GM19240 (cell line): ENCODE measurements around the gene AFF3.
"Not testable (repeated sequence)": the region's sequence is repeated elsewhere in the genome, so short reads cannot be mapped to it uniquely, and the experiment has no call there.

Source experiments
- DNase-seq: peaks from one replicate; pipeline ENCODE4 v3.0.0; 2011; ENCODE audit warnings: low spot score; ENCODE audit not compliant: insufficient read length

AFF3 gene

GRCh38 chr2:100108648-100109020 lies 33.8 kb downstream of the AFF3 start:
- not testable (repeated sequence) for DNase-seq

DNA sequence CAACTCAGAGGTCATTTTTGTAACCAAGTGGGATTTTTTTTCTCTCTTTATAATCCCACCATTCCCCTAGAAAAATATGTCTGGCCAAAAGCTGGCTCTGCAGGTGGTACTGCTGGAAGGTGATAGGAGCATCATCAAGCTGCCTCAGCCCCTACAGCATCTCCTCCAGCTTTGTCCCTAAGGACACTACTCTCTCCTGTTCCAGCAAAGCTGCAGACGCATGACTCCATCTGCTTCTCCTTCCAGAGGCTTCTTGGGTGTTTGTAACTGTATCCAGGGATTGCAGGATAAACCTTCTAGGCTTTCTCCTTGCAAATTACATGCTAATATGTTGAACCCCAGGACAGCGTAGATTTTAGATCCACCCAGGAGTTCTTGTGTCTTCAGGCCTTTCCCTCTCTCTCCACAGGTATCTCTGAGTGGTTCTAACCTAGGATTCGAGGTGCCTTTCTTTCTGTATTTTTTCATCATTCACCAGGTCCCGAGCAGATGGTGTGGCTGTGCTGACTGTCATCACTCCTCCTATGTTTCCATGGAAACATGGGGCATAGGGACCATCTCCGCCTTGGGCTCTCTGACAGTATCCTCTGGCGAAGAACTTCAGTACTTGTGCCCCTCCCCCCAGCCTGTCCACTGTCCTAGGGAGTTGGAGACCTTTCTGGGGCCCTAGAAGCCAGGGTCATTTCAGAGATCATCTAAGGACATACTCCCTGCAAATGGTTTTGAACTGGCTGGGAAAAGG lies 34.3 kb downstream of the AFF3 start:
- no peak for DNase-seq

- no peak for DNase-seq
These were observed 35.0 kb downstream of the AFF3 start for GRCh38 chr2:100107440-100107839.

DNA sequence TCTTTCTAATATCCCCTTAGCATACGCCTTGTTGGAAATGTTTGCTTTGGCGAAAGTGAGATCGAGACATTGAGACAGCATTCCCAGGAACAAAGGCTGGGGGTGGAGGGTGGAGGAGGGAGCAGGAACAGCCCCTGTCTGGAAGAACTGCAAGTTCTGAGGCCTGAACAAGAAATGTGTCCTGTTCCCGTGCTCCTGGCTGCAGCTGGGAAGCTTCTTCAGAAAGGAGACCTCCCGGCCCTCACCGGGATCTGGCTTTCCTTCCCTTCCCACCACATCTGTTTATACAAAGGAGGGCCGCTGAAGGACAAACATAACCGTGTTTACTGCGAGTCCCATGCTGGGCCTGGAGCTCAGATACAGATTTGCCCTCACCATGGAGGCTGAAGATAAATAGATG lies 35.9 kb downstream of the AFF3 start:
- DNase-seq = no peak

- no peak for DNase-seq
These were observed 36.7 kb downstream of the AFF3 start for GRCh38 chr2:100105678-100106054.

- no peak for DNase-seq
These were observed 37.4 kb downstream of the AFF3 start for GRCh38 chr2:100104718-100105677.

DNA sequence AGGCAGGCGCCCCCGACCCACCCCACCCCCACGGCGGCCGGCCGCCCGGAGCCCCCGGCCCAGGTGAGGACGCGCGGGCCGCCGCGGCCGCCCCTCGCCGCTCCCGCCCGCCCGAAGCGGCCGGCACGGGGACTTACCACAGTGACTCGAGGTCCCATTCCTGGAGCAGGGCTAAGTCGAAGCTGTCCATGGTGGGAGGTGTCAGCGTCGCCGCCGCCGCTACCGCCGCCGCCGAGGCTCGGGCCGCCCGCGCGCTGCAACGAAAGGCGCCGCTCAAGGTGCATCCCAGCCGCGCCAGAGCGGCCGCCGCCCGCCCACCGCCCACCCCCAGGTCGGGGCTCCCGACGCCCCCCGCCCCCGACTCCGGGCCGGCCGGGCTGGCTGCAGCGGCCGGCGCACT lies 38.1 kb downstream of the AFF3 start:
- not testable (repeated sequence) for DNase-seq

DNA sequence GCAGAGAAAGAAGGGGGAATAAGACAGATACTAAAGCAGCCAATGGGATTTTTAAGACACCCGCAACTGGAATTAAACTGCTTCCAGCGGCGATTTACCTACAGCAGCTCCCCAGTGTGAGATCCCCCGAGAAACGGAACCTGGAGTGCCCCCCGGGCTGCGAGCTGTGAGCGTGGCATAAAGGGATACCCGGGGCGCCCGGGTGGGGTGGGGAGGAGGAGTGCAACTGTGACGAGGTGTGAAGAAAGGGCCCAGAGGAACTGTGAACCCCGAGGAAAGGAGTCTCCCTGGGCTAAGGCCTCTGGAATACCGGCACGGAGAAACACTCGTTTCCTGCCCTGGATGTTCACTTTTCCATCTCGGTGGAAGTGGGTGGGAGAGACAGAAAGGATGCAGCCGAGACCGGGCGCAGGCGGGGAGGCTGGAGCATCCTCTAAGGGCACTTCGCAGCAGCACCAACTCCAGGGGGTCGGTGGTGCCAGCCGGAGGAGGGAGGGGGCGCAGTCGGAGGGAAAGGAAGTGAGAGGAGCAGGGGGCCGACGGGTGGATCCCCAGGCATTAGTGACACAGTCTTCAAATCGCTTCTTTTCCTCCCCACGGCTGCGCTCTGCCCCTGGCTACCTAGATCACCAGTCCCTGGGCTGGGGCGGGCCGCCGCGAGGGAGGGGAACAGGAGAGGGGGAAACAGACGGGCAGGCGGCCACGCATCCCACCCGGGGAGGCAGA lies 38.7 kb downstream of the AFF3 start:
- not testable (repeated sequence) for DNase-seq

DNA sequence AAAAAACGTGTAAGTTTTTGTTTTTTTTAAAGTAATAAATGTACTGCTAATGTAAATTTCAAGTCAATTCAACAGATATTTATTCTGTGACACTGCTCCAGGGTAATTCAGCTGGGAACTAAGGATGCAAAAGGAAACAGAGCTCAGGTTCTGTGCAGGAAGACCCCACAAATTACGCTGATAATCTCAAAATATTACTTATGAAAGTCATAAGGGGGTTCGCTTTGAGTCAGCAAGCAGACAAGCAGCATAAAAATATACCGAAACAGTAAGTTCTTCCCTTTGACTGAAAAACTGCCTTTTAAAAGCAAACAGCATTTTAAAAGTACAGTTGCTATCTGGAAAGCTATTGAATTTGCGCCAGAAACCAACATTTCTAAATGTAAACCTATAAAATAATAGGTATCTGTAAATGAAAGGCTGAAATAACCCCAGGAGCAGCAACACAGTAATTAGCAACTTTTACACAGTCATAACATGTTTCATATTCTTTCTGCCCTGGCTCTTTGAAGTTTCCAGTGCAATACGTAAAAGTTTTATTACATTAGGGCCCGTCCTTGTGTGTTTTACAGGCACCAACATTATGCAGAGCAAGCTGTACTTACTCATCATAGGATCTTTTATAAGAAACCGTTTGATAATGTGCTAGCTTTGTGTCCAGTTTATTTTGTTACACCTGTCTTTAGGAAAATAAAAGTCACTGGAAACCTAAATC lies 39.8 kb downstream of the AFF3 start:
- DNase-seq = not testable (repeated sequence)

DNA sequence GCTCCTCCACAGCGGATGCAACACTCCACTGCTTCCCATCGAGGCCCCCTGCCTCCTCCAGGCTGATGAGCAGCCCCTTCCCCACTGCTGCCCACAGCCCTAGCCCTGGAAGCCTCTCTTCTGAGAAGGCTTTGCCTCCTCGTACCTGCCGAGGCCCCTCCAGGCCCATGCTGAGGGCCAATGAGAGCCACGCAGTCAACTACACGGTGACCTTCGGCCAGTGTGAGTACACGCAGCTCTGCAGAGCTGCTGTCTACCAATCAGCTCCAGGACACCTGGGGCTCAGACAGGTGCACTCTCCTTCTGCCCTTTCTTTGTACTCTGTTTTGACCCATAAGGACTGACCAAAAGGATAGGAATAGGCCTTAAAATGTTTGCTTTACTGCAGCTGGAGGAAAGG lies 43.5 kb downstream of the AFF3 start:
- DNase-seq = not testable (repeated sequence)

- DNase-seq = not testable (repeated sequence)
These were observed 44.6 kb downstream of the AFF3 start for GRCh38 chr2:100097611-100098294.

- DNase-seq = not testable (repeated sequence)
These were observed 46.5 kb downstream of the AFF3 start for GRCh38 chr2:100095845-100096244.

DNA sequence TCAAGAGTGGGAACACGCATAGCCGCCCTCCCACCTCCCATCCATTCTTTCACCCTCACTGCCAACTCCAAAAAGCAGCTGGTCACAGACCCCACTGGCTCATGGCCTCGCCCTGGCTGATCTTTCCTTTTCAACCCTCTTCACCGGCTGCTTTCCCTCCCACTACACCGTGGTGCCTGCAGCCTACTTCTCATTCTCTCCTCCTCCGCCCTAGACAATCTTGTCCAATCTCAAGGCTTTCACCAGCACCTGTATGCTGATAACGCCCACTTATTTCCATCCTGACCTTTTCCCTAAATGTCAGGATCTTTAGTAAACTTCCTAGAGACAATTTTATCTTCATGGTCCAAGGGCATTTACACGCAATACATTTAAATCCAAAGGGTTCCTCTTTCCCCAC lies 50.6 kb downstream of the AFF3 start:
- DNase-seq = not testable (repeated sequence)

- not testable (repeated sequence) for DNase-seq
These were observed 56.6 kb downstream of the AFF3 start for GRCh38 chr2:100085744-100086143.

DNA sequence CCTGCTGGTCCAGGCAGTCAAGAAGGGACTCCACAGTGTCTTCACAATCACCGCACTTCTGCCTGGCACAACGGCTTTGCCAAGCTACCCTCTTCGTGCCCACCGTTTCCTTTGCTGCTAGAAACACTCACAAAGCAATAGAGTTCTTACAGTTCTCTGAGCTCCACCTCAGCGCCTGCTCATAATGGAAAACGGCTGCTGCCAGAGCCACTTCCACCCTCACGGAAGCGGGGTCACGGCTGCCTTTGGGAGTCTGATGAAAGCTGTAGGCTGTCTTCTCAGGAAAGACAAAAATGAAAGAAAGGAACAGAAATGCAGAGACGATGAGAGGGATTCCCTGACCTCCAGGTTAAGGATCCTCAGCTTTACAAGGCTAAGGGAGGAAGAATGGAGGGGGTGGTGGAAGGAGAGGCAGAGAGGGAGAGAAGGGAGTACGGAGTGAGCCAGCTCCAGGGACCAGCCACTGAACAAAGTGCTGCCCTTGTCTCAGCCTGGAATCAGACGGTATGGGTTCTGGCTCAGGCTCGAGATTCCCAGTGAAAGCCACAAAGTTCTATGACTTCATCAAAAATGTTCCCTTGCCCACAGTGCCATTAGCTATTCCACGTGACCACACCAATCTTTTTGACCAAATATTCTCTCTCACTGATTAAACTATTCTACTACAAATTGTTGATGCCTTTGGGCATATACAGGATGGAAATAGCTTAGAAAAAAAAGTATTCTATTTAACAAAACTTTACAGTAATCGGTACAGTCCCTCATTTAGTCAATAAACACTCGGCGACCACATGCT lies 58.8 kb downstream of the AFF3 start:
- DNase-seq = not testable (repeated sequence)

GRCh38 chr2:100082302-100082978 lies 60.0 kb downstream of the AFF3 start:
- DNase-seq = not testable (repeated sequence)

DNA sequence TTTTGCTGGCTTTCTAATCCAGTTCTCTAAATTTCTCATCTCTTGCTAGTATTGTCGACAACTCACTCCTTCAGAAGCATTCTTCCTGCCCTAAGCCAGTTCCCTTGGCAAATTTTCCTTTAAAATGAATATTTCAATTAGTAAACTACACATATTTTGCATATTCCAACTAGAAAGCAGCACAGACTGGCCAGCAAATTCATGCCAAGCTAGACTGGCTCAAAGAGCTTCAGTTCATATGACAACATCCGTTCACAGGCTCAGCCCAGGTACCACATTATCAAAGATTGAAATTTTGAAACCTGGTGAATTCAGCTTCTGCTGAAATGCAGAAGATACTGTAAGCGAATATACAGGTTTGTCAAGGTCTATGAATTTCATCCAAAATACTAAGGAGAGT lies 64.5 kb downstream of the AFF3 start:
- no peak for DNase-seq

GRCh38 chr2:100077456-100077855 lies 64.9 kb downstream of the AFF3 start:
- no peak for DNase-seq

DNA sequence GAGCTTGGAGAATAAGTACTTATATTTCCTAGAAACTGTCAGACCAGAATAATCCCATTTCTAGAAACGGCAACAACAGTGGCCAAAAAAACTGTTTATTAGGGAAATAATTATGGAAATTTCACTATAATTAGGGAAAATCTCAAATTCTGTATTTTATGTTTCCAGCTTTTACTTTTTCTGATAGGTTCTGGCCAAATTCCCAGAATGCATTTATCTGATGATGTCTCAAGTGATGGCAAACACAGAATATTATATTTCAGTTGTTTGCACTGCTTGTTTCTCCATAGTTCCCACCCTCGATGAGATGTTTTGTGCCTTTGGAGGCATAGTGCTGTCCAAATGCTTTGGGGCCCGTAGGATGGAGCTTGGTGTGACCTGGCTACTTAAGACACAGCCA lies 66.9 kb downstream of the AFF3 start:
- DNase-seq = no peak
